Endothelial cell of coronary artery (primary cell): ENCODE data around the gene XRCC6. TPM values are rescaled to one million over a fixed set of nuclear protein-coding genes. Genes with fewer than 3 reads are reported as not detected.

Source experiments
- total RNA-seq: library from RNA; depleted of rRNA; stranded (reverse); fragments of >200 nt; gene quantifications from 2 replicates; pipeline ENCODE4 v1.2.3, GENCODE V29; 2014

Gene XRCC6
- total RNA-seq = 329 and 387 TPM in 2 replicates

DNA sequence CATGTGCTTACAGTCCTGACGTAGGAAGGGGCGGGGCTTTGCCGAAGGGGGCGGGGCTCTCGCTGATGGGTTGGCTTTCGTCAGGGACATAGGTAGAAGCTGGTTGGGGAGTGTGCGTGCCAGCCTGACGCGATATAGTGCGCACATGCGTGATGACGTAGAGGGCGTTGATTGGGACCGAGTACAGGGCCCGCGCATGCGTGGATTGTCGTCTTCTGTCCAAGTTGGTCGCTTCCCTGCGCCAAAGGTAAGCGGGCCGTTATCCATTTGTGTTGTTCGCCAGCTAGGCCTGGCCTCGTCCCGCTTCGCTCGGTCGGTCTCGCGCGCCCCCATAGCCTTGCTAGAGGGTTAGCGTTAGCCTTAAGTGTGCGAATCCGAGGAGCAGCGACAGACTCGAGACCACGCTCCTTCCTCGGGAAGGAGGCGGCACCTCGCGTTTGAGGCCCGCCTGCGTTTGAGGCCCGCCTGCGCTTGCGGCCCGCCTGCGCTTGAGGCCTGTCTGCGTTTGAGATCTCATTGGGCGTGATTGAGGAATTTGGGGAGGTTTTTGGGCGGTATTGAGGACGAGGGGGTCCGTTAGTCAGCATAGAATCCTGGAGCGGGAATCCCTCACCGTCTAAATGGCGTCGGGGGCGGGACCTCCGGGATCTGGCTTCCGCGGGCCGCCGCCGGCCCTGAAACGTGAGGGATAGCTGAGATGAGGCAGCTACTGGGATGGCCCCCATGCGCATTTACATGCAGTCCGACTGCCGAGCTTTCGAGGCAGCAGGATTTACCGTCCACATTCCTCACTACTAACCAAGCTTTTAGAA is at the start of gene XRCC6:
Gene XRCC6 (plus strand): TSS at position 197 of the 812 bp plus-strand sequence. CDS start 710 bp downstream, outside the sequence.

DNA sequence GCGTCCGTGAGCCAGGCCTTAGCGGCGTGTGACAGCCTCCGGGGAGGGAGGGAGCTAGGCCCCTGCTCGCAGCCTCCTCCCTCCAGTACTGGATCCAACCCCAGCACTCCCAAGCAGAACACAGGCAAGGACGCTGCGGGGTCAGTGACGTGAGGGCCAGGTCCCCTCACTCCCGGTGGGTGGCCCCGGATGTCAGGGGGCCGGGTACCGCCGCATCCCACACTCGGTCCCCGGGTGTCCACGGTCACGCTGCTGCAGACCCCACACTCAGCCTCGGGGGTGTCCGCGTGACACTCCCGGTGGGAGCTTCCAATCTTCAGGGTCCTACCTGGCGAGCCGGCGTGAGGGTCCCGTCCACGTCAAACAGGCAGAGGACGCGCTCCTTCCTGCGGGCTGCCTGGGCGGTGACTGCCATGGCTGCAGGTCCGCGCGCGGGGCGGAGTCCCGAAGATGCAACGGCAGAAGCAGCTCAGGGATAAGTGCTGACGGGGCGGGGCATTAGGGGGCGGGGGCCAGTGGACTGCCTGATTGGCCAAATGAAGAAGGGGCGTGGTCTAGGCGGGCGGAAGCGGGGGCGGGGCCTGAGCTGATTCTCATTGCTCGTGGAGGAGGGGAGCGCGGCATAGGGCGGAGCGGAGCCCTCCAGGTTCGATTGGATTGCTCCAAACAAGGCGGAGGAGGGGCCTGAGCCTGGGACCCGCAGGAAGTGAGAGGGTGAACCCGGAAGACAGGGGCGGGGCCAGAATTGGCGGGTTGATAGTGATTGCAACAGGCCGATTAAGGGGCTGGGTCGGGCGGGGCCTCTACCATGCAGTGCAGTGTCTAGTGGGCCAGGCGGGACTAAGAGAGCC is 31.5 kb upstream of the XRCC6 start, which contains the start of gene PMM1:
Gene PMM1 (minus strand): TSS at position 450 of the 851 bp plus-strand sequence. CDS start 35 bp downstream, at position 415.

DNA sequence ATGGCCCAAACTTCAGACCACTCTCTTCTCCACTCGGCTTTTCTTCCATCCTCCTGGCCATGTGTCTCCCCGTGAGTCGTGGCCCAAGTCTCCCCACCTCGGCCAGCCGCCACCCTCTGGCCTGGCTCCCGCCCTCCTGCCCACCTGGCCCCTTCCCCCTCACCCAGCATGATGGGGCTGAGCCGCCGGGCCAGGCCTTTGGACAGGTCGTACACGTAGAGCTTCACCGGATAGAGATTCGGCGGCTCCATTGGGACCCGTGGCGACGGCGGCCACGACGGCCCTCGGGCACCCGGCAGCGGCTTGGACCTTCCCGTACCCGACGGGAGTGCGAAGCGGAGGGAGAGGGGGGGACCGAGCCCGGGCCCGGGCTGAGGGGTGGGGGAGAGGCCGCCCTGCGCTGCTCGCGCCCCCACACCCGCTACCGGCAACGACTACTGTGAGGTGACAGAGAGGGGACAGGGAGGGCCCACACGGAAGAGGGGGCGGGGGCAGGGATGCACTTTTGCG is 451 bp upstream of the XRCC6 start, which contains the start of gene DESI1:
Gene DESI1 (minus strand): TSS at position 455 of the 510 bp plus-strand sequence. CDS start 204 bp downstream, at position 251.

DNA sequence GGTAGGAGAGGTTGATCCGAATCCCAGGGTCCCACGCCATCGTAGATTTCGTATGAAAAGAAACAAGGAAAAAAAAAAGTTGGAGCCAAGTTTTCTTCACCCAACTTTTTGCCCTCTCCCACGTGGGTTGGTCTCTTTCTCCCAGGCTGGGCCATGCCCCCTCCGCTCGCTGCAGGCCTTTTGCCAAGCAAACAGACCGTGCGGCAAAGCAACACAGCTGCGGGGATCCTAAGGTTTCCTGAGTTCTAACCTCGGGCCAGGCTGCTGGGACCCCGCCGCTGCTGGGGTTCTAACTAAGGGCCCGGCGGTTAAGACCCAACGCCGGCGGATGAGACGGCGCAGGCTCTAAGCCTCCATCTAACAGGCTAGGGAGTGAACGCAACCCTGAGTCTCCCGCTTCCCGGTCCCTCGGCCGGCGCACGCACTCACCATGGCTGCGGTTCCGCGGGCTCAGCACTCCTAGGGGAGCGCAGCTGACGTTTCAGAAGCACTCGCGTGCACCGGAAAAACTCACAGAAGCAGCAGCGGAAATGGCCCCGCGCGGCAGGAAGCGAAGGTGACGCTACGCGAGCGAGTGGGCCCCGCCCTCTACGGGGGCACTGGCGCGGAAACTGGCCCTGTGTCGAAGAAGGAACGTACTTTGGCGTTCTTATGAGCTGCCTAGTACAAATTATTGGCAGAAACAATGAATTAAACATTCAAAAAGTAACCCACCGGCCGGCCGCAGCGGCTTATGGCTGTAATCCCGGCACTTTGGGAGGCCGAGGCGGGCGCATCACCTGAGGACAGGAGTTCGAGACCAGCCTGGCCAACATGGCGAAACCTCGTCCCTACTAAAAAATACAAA is 67.5 kb downstream of the XRCC6 start, which contains the start of gene SNU13:
Gene SNU13 (minus strand): TSS at position 503 of the 847 bp plus-strand sequence. CDS start 71 bp downstream, at position 432.

DNA sequence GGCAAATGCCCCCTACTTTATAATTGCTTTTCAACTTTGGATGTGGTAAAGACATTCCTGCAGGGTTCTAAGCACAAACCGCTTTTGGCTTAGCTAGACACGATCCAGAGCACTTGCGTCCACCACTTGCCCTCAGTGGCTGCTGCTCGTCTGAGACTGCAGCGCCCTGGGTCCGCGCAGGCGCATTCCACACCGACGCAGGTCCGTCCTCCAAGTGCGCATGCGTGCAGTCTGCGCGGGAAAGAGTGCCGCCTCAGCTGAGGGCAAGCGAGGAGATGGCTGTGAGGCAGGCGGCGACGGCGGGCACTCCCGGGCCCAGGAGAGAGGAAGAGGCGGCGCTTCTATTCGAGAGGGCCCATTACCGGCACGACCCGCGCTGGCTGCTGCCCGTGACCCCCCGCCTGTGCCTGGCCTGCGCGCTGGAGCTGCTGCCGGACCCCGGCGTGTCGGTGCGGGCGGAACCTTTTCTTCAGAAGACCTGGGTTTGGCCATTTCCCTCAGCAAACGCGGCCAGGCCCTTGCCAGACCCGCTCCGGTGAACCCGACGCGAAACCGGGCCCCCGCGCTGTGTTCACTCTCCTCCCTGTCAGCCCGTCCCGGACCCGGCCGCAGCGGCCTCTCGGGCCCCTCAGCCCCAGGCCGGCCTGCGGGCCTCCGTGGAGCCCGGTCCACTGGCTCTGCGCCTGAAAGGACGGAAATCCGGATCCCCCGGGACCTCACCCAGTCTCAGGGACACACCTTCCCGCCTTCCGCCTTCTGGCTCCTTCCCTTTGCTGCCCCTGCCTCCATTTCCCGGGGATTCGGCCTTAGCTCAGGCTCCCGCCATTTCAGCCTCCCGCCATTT is 78.4 kb downstream of the XRCC6 start, which contains the start of gene MEI1:
Gene MEI1 (plus strand): TSS at position 240 of the 844 bp plus-strand sequence. CDS start 36 bp downstream, at position 276.

Other genes with a start within 250 kb of the XRCC6 start
- 2.0 and 4.1 TPM in 2 replicates for gene TEF, start 239.4 kb upstream of the XRCC6 start, total RNA-seq
- gene TOB2, start 174.5 kb upstream of the XRCC6 start, total RNA-seq = 13.9 and 16.5 TPM in 2 replicates
- 74.2 and 84.1 TPM in 2 replicates for gene PHF5A, start 152.6 kb upstream of the XRCC6 start, total RNA-seq
- 73.3 and 73.9 TPM in 2 replicates for gene ACO2, start 152.2 kb upstream of the XRCC6 start, total RNA-seq
- gene POLR3H, start 76.8 kb upstream of the XRCC6 start, total RNA-seq = 20.0 and 20.7 TPM in 2 replicates
- not detected in 2 replicates for gene CSDC2, start 60.3 kb upstream of the XRCC6 start, total RNA-seq
- gene PMM1, start 31.5 kb upstream of the XRCC6 start, total RNA-seq = 2.5 and 6.0 TPM in 2 replicates
- 16.6 and 21.2 TPM in 2 replicates for gene DESI1, start 252 bp upstream of the XRCC6 start, total RNA-seq
- 86.8 and 90.6 TPM in 2 replicates for gene SNU13, start 67.6 kb downstream of the XRCC6 start, total RNA-seq
- 0.56 and 0.81 TPM in 2 replicates for gene MEI1, start 78.2 kb downstream of the XRCC6 start, total RNA-seq
- 5.0 and 6.1 TPM in 2 replicates for gene CCDC134, start 179.4 kb downstream of the XRCC6 start, total RNA-seq
- gene SREBF2, start 211.8 kb downstream of the XRCC6 start, total RNA-seq = 23.4 and 40.6 TPM in 2 replicates